H1 (cell line): ENCODE data around the gene CORIN. TPM values are rescaled to one million over a fixed set of nuclear protein-coding genes. Genes with fewer than 3 reads are reported as not detected.

Experiments
- CTCF ChIA-PET: fragments of 300-600 bp; sonication (Branson Sonifier 250); formaldehyde crosslinking; loops from one replicate; lab custom pipeline; 2021; ENCODE audit not compliant: partially characterized antibody; lab: Charles Lee
- POLR2A ChIA-PET: fragments of 300-600 bp; sonication (Branson Sonifier 250); formaldehyde crosslinking; loops from one replicate; lab custom pipeline; 2021; ENCODE audit warnings: inconsistent platforms; ENCODE audit not compliant: partially characterized antibody; lab: Charles Lee
- DNase-seq, 2 experiments: peaks; one replicate each; pipeline versions ENCODE4 v3.0.0 to v3.0.0-alpha.2; 2010 to 2022; ENCODE audit warnings: low spot score in 2 of 2, low read depth in 1 of 2, mixed read lengths in 1 of 2
- FAIRE-seq: peaks from 2 replicates; lab custom pipeline; 2011; peaks lifted over from hg19 to GRCh38; lab: Jason Lieb, UNC
- H2AFZ ChIP-seq: 2 replicates; pipeline ENCODE4 v1.8.1; 2012; ENCODE audit warnings: low read length, inconsistent platforms
- H2AK5ac ChIP-seq: 2 replicates; pipeline ENCODE4 v1.6.1; 2013; ENCODE audit warnings: low read depth, low read length
- H2BK120ac ChIP-seq: replicated peaks from 2 replicates; pipeline ENCODE3; 2013; ENCODE audit warnings: low read depth, low read length, inconsistent platforms
- H2BK12ac ChIP-seq: 2 replicates; pipeline ENCODE4 v1.6.1; 2013; ENCODE audit warnings: low read depth, low read length
- H2BK15ac ChIP-seq: 2 replicates; pipeline ENCODE4 v1.6.1; 2013; ENCODE audit warnings: low read length
- H2BK20ac ChIP-seq: 2 replicates; pipeline ENCODE4 v1.6.1; 2013; ENCODE audit warnings: low read length
- H2BK5ac ChIP-seq: 2 replicates; pipeline ENCODE4 v1.6.1; 2013; ENCODE audit warnings: low read depth, low read length
- H3K14ac ChIP-seq: 2 replicates; pipeline ENCODE4 v1.6.1; 2013; ENCODE audit warnings: inconsistent platforms; ENCODE audit not compliant: insufficient read length
- H3K18ac ChIP-seq: 2 replicates; pipeline ENCODE4 v1.6.1; 2013; ENCODE audit warnings: low read length; ENCODE audit errors: extremely low read depth
- H3K23ac ChIP-seq: 2 replicates; pipeline ENCODE4 v1.6.1; 2013; ENCODE audit warnings: inconsistent platforms; ENCODE audit not compliant: insufficient read length
- H3K23me2 ChIP-seq: 2 replicates; pipeline ENCODE4 v1.6.1; 2013; ENCODE audit warnings: low read depth, low read length
- H3K27ac ChIP-seq: 2 replicates; pipeline ENCODE4 v1.6.1; 2011; ENCODE audit warnings: low read depth, low read length, inconsistent platforms
- H3K27me3 ChIP-seq, 4 experiments: replicated peaks in 1 of 4; 1 replicate in 1 of 4; 2 replicates in 3 of 4; pipeline versions ENCODE4 v1.6.1 to v1.8.1; 2011 to 2013; ENCODE audit warnings: low read length in 3 of 4, mild to moderate bottlenecking in 3 of 4, inconsistent platforms in 2 of 4, mixed read lengths in 2 of 4, moderate library complexity in 1 of 4; ENCODE audit not compliant: control insufficient read depth in 3 of 4, insufficient read depth in 3 of 4; ENCODE audit errors: extremely low read depth in 1 of 4
- H3K36me3 ChIP-seq, 4 experiments: 2 replicates each; pipeline versions ENCODE4 v1.6.1 to v1.8.1; 2011 to 2013; ENCODE audit warnings: mild to moderate bottlenecking in 4 of 4, low read length in 3 of 4, moderate library complexity in 2 of 4, control low read depth in 1 of 4, inconsistent platforms in 1 of 4; ENCODE audit not compliant: insufficient read depth in 4 of 4, control insufficient read depth in 2 of 4
- H3K4ac ChIP-seq: replicated peaks from 2 replicates; pipeline ENCODE3; 2013; ENCODE audit warnings: low read length, low read depth, mixed read lengths, inconsistent platforms; ENCODE audit not compliant: insufficient read length
- H3K4me1 ChIP-seq, 4 experiments: replicated peaks in 1 of 4; 1 replicate in 1 of 4; 2 replicates in 3 of 4; pipeline versions ENCODE4 v1.6.1 to v1.8.1; 2011 to 2013; ENCODE audit warnings: low read length in 3 of 4, inconsistent platforms in 2 of 4, mixed read lengths in 1 of 4; ENCODE audit not compliant: insufficient read depth in 4 of 4, control insufficient read depth in 3 of 4
- H3K4me2 ChIP-seq, 2 experiments: 2 replicates each; pipeline versions ENCODE4 v1.6.1 to v1.8.1; 2011 to 2013; ENCODE audit warnings: low read depth in 2 of 2, low read length in 2 of 2, control low read depth in 1 of 2, inconsistent platforms in 1 of 2, mild to moderate bottlenecking in 1 of 2; ENCODE audit not compliant: insufficient read depth in 1 of 2
- H3K4me3 ChIP-seq, 4 experiments: fragments of 200-600, 300-600 bp in 1 of 4; sonication (generic), shearing (Covaris generic), sonication (Bioruptor Twin) in 1 of 4; 2 replicates each; pipeline versions ENCODE4 v1.5.1 to v1.8.1; 2011 to 2016; ENCODE audit warnings: low read length in 4 of 4, low read depth in 3 of 4, control low read depth in 2 of 4, inconsistent platforms in 2 of 4, mild to moderate bottlenecking in 2 of 4, mixed read lengths in 1 of 4, moderate library complexity in 1 of 4; ENCODE audit not compliant: insufficient read depth in 2 of 4; ENCODE audit errors: extremely low read depth in 1 of 4
- H3K56ac ChIP-seq: replicated peaks from 2 replicates; pipeline ENCODE3; 2013; ENCODE audit warnings: low read depth, mild to moderate bottlenecking, mixed read lengths, low read length, inconsistent platforms; ENCODE audit not compliant: insufficient read length
- H3K79me1 ChIP-seq: 2 replicates; pipeline ENCODE4 v1.6.1; 2013; ENCODE audit warnings: low read depth, low read length, control low read depth
- H3K79me2 ChIP-seq, 2 experiments: 2 replicates each; pipeline versions ENCODE4 v1.6.1 to v1.8.1; 2012 to 2013; ENCODE audit warnings: low read length in 2 of 2, mild to moderate bottlenecking in 2 of 2, inconsistent platforms in 1 of 2; ENCODE audit not compliant: insufficient read depth in 2 of 2, control insufficient read depth in 1 of 2
- H3K9ac ChIP-seq, 4 experiments: replicated peaks in 1 of 4; 1 replicate in 1 of 4; 2 replicates in 3 of 4; pipeline versions ENCODE4 v1.6.1 to v1.8.1; 2011 to 2013; ENCODE audit warnings: low read depth in 3 of 4, low read length in 3 of 4, control low read depth in 2 of 4, mild to moderate bottlenecking in 2 of 4, moderate library complexity in 2 of 4, inconsistent platforms in 1 of 4; ENCODE audit errors: extremely low read depth in 1 of 4
- H3K9me3 ChIP-seq, 2 experiments: 2 replicates each; pipeline versions ENCODE4 v1.6.1 to v1.8.1; 2012 to 2013; ENCODE audit warnings: mild to moderate bottlenecking in 2 of 2, moderate library complexity in 2 of 2, control low read depth in 1 of 2, inconsistent platforms in 1 of 2, low read depth in 1 of 2, low read length in 1 of 2, mixed read lengths in 1 of 2; ENCODE audit not compliant: insufficient read depth in 2 of 2
- H4K20me1 ChIP-seq, 2 experiments: replicated peaks in 1 of 2; 2 replicates each; pipeline versions ENCODE3 to v1.8.1; 2011 to 2013; ENCODE audit warnings: inconsistent platforms in 2 of 2, low read length in 2 of 2, mild to moderate bottlenecking in 1 of 2; ENCODE audit not compliant: insufficient read depth in 2 of 2, control insufficient read depth in 1 of 2
- H4K5ac ChIP-seq: 2 replicates; pipeline ENCODE4 v1.6.1; 2013; ENCODE audit warnings: low read length, low read depth, mixed read lengths, inconsistent platforms; ENCODE audit not compliant: insufficient read length
- H4K8ac ChIP-seq: 2 replicates; pipeline ENCODE4 v1.8.0; 2013; ENCODE audit warnings: mild to moderate bottlenecking, moderate library complexity, low read length, inconsistent platforms; ENCODE audit not compliant: insufficient read depth; ENCODE audit errors: extremely low read depth
- H4K91ac ChIP-seq: replicated peaks from 2 replicates; pipeline ENCODE3; 2013; ENCODE audit warnings: low read length, mixed read lengths, inconsistent platforms; ENCODE audit not compliant: insufficient read length
- ASH2L ChIP-seq: fragments of 200-600, 300-600 bp; sonication (generic); IDR thresholded peaks from one replicate; pipeline ENCODE4 v1.7.1; 2017; ENCODE audit warnings: low read length
- BRCA1 ChIP-seq: IDR thresholded peaks from 2 replicates; pipeline ENCODE4 v1.6.1; 2012; ENCODE audit warnings: low read depth, low read length, improper control_type of control experiment
- CBX5 ChIP-seq: fragments of 300-800, 300-1000 bp; sonication (generic); IDR thresholded peaks from 2 replicates; pipeline ENCODE4 v1.7.1; 2016; ENCODE audit warnings: antibody characterized with exemption, low read length, low read depth
- CBX8 ChIP-seq: fragments of 300-800, 300-1000 bp; sonication (generic); IDR thresholded peaks from 2 replicates; pipeline ENCODE4 v1.7.1; 2016; ENCODE audit warnings: low read depth, low read length, borderline replicate concordance
- EP300 ChIP-seq, 2 experiments: IDR thresholded peaks; 1 replicate in 1 of 2; 2 replicates in 1 of 2; pipeline ENCODE4 v1.6.1; 2011 to 2012; ENCODE audit warnings: low read depth in 2 of 2, low read length in 2 of 2, mild to moderate bottlenecking in 2 of 2, borderline replicate concordance in 1 of 2, inconsistent platforms in 1 of 2, moderate library complexity in 1 of 2
- GTF2F1 ChIP-seq: IDR thresholded peaks from 2 replicates; pipeline ENCODE4 v1.6.1; 2012; ENCODE audit warnings: low read depth, low read length, improper control_type of control experiment, borderline replicate concordance
- NRF1 ChIP-seq: IDR thresholded peaks from 2 replicates; pipeline ENCODE4 v1.6.1; 2011; ENCODE audit warnings: mild to moderate bottlenecking, low read depth, low read length, improper control_type of control experiment
- POLR2AphosphoS5 ChIP-seq: IDR thresholded peaks from 2 replicates; pipeline ENCODE4 v1.6.1; 2011; ENCODE audit warnings: low read depth, low read length
- POU5F1 ChIP-seq: IDR thresholded peaks from 2 replicates; pipeline ENCODE4 v1.6.1; 2011; ENCODE audit warnings: low read depth, mild to moderate bottlenecking, low read length, moderate library complexity
- RBBP5 ChIP-seq: IDR thresholded peaks from 2 replicates; pipeline ENCODE4 v1.7.1; 2012; ENCODE audit warnings: low read depth, mild to moderate bottlenecking, inconsistent platforms, low read length, moderate library complexity, borderline replicate concordance
- RFX5 ChIP-seq: IDR thresholded peaks from 2 replicates; pipeline ENCODE4 v1.6.1; 2011; ENCODE audit warnings: low read depth, low read length, improper control_type of control experiment, borderline replicate concordance
- SIX5 ChIP-seq: IDR thresholded peaks from 2 replicates; pipeline ENCODE4 v1.6.1; 2011; ENCODE audit warnings: mild to moderate bottlenecking, low read depth, low read length
- SP2 ChIP-seq: IDR thresholded peaks from 2 replicates; pipeline ENCODE4 v1.6.1; 2012; ENCODE audit warnings: mild to moderate bottlenecking, low read length, inconsistent platforms
- SP4 ChIP-seq: IDR thresholded peaks from 2 replicates; pipeline ENCODE4 v1.6.1; 2012; ENCODE audit warnings: low read length, inconsistent platforms
- TCF12 ChIP-seq: IDR thresholded peaks from 2 replicates; pipeline ENCODE4 v1.6.1; 2011; ENCODE audit warnings: low read depth, mild to moderate bottlenecking, low read length
- USF2 ChIP-seq: IDR thresholded peaks from 2 replicates; pipeline ENCODE4 v1.6.1; 2011; ENCODE audit warnings: low read length, improper control_type of control experiment
- polyA plus RNA-seq, 7 experiments: library from polyadenylated mRNA; depleted of rRNA in 3 of 7; stranded (reverse) in 5 of 7; unstranded in 2 of 7; fragments of >200 nt in 5 of 7; fragments of 200-250 nt in 2 of 7; gene quantifications; 1 replicate in 5 of 7; 2 replicates in 1 of 7; 4 replicates in 1 of 7; pipeline versions ENCODE4 v1.2.1 to v1.2.3, GENCODE V29; 2011 to 2013; ENCODE audit warnings: missing spikeins in 2 of 7, mixed read lengths in 2 of 7
- total RNA-seq: library from RNA; stranded (reverse); fragmentation: NEBNext Ultra II Directional; extraction: Animal tissue kit (Norgen Biotek cat#: 25700); gene quantifications from 2 replicates; pipeline ENCODE4 v1.2.1, GENCODE V29; 2021

The CORIN gene
- total and polyA plus RNA-seq, 2 of the 8 experiments (the other 6 are each of a cell fraction or from before 2014, with no cell fraction given) = 0.09 to 0.32 TPM

- no peak overlapping the region for H2BK15ac ChIP-seq
- H3K36me3 ChIP-seq = no peaks in the 10 kb centered on the region
- no peaks in the 10 kb centered on the region for H3K4me1 ChIP-seq
- H2AFZ ChIP-seq = no peak overlapping the region
- H4K8ac ChIP-seq = no peak overlapping the region
- H3K18ac ChIP-seq = no peak overlapping the region
- no peak overlapping the region for H3K56ac ChIP-seq
- no peaks in the 10 kb centered on the region for H3K23me2 ChIP-seq
- H3K27me3 ChIP-seq = no peaks in the 10 kb centered on the region
- no peak overlapping the region for H2BK5ac ChIP-seq
- no peak overlapping the region for H2BK12ac ChIP-seq
- FAIRE-seq = no peak
- no peaks in the 10 kb centered on the region for H3K79me1 ChIP-seq
- H2BK120ac ChIP-seq = no peak overlapping the region
- POLR2A ChIA-PET = no interaction called here
- H3K9me3 ChIP-seq = no peaks in the 10 kb centered on the region
- no peak overlapping the region for H4K91ac ChIP-seq
- no peak overlapping the region for H3K4ac ChIP-seq
- no peak overlapping the region for H3K9ac ChIP-seq
- H3K27ac ChIP-seq = no peak overlapping the region
- H3K4me2 ChIP-seq = no peak overlapping the region
- DNase-seq = no peak
- no peak overlapping the region for H2BK20ac ChIP-seq
- H3K14ac ChIP-seq = no peak overlapping the region
- H3K4me3 ChIP-seq = no peak overlapping the region
- H2AK5ac ChIP-seq = no peak overlapping the region
- H3K23ac ChIP-seq = no peak overlapping the region
- H4K5ac ChIP-seq = no peak overlapping the region
- H3K79me2 ChIP-seq = no peaks in the 10 kb centered on the region
- CTCF ChIA-PET = interaction anchor here (0.8 to 2.0 kb wide), 3 partner anchors 8 to 21 kb away, joined by 3 to 9 read pairs (median 3); no protein-coding TSS in a partner anchor
- no peaks in the 10 kb centered on the region for H4K20me1 ChIP-seq
- TF ChIP-seq SP4 (no peak), SIX5 (no peak), SP2 (no peak), RFX5 (no peak), NRF1 (no peak), CBX5 (no peak), USF2 (no peak), EP300 (IDR thresholded peaks at IDR 0.05; ENCODE audit: borderline replicate concordance in 1 of 2, low read depth in 2 of 2, low read length in 2 of 2) (no peak), CBX8 (no peak), POU5F1 (no peak), TCF12 (no peak), RBBP5 (no peak), POLR2AphosphoS5 (no peak), GTF2F1 (no peak), ASH2L (no peak), BRCA1 (no peak)
Observed at GRCh38 chr4:47551682-47552081, 286.2 kb downstream of the CORIN start.
